Stimulated activated naive CD4-positive, alpha-beta T cell treated with Interleukin-2 at 50 U/mL for 16 hours (primary cell): Measurements from ENCODE around the gene LRRFIP2.
"Not testable (repeated sequence)": the region's sequence is repeated elsewhere in the genome, so short reads cannot be mapped to it uniquely, and the experiment has no call there.

ENCODE experiments used
- DNase-seq: peaks from one replicate; lab custom pipeline; 2025; lab: John Stamatoyannopoulos, UW

Gene LRRFIP2

GRCh38 chr3:37189109-37189508 is 14.7 kb upstream of the LRRFIP2 start:
- DNase-seq = no peak

- no peak for DNase-seq
These were observed 9.6 kb upstream of the LRRFIP2 start for GRCh38 chr3:37183976-37184375.

- no peak for DNase-seq
These were observed 9.0 kb upstream of the LRRFIP2 start for GRCh38 chr3:37183375-37183831.

- no peak for DNase-seq
These were observed 8.4 kb upstream of the LRRFIP2 start for GRCh38 chr3:37182816-37183215.

GRCh38 chr3:37181756-37182155 is 7.4 kb upstream of the LRRFIP2 start:
- no peak for DNase-seq

- no peak for DNase-seq
These were observed 5.0 kb upstream of the LRRFIP2 start for GRCh38 chr3:37179144-37179967.

- DNase-seq = no peak
These were observed 576 bp downstream of the LRRFIP2 start for GRCh38 chr3:37173806-37174205.

GRCh38 chr3:37171144-37171543 is 3.2 kb downstream of the LRRFIP2 start:
- DNase-seq = no peak

- no peak for DNase-seq
These were observed 3.9 kb downstream of the LRRFIP2 start for GRCh38 chr3:37170513-37170912.

- DNase-seq = no peak
These were observed 4.3 kb downstream of the LRRFIP2 start for GRCh38 chr3:37170060-37170459.

- DNase-seq = no peak
These were observed 5.5 kb downstream of the LRRFIP2 start for GRCh38 chr3:37168896-37169295.

GRCh38 chr3:37163262-37164015 is 10.9 kb downstream of the LRRFIP2 start:
- no peak for DNase-seq

- no peak for DNase-seq
These were observed 11.7 kb downstream of the LRRFIP2 start for GRCh38 chr3:37162501-37163245.

GRCh38 chr3:37161351-37161750 is 13.0 kb downstream of the LRRFIP2 start:
- no peak for DNase-seq

GRCh38 chr3:37155782-37156181 is 18.6 kb downstream of the LRRFIP2 start:
- DNase-seq = no peak

GRCh38 chr3:37154668-37155314 is 19.6 kb downstream of the LRRFIP2 start:
- no peak for DNase-seq

GRCh38 chr3:37150621-37151020 is 23.8 kb downstream of the LRRFIP2 start:
- no peak for DNase-seq

GRCh38 chr3:37149257-37149656 is 25.1 kb downstream of the LRRFIP2 start:
- DNase-seq = no peak

- DNase-seq = no peak
These were observed 26.2 kb downstream of the LRRFIP2 start for GRCh38 chr3:37148208-37148607.

- no peak for DNase-seq
These were observed 26.7 kb downstream of the LRRFIP2 start for GRCh38 chr3:37147666-37148065.

- not testable (repeated sequence) for DNase-seq
These were observed 27.5 kb downstream of the LRRFIP2 start for GRCh38 chr3:37146927-37147326.

GRCh38 chr3:37145611-37146010 is 28.8 kb downstream of the LRRFIP2 start:
- DNase-seq = no peak
